ENCODE results near the gene FRMD5.
"Not testable (repeated sequence)": the region's sequence is repeated elsewhere in the genome, so short reads cannot be mapped to it uniquely, and the experiment has no call there.

The FRMD5 gene

GRCh38 chr15:43880406-43881194 is 314.5 kb downstream of the FRMD5 start:
- DNase-seq = no peak

DNA sequence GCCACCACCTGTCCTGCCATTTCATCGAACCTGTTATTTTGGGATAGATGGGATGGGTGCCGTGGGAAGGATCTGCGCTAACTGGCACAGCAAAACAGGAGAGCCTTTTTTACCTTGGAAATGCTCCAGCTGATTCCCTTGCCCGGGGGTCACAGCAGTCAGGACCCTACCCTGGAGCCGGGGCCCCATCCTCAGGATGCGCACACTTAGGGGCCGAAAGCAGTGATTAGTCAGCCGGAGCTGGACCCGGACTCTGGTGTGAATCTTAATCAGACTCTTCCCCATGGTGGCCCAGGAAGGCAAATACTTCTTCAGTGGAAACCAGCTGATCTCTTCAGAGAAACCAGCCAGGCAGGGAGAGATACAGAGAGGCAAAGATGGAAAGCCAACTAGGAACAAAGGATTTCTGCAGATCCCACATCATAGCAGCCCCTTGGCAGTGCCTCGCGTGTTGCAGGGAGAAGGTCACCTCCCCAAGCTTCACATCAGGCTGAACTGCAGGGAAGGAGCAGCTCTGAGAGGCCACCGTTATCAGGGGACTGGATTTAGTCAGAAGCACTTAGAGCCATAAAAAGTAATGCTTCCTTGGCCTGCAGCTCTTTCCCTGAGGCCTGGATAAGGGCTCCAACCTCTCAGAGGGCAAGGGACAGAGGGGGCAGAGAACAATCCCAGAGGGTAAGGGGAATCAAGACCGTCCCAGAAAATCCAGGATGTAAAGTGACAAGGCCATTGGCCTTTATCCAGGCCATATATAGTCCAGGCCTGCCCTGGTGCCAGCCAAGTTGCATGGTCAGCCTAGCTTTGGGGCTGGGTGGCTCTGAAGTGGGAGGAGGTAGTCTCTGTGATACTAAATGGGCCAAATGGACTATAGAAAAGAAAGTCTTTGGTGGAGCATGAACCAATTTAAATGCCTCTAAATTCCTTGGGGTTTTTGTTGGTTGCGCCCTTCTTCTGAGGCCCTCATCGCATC is 315.4 kb downstream of the FRMD5 start:
- DNase-seq = no peak

- DNase-seq = no peak
Measured at GRCh38 chr15:43878446-43878845, 316.6 kb downstream of the FRMD5 start.

GRCh38 chr15:43877371-43877770 is 317.7 kb downstream of the FRMD5 start:
- no peak for DNase-seq

GRCh38 chr15:43876872-43877271 is 318.2 kb downstream of the FRMD5 start:
- no peak for DNase-seq

GRCh38 chr15:43873651-43874050 is 321.4 kb downstream of the FRMD5 start:
- no peak for DNase-seq

DNA sequence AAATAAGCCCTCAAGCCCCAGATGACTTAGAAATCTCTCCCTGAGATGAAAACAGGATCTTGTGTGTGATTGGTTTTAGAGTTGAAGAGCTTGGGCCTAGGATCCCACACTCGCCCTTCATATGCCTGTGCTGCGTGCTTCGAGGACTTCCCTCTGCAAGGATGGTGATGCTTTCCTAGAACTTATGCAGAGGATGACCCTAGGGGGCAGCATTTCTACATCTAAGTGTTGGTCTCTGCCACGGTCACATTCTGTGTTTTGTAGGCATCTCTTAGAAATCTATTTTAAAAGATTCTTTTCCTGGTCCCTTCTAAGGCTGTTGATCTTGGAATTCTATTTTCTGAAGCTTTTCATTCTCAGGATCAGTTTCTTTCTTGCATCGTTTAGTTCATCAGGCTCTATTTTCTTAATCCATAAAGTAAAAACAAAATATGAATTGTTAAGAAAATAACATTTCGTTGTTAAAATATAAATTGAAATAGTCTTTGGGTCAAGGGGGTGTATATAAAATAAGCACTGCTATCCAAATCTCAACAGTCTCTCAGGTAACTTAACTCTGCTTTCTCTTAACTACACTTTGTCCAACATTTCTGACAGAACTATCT is 322.6 kb downstream of the FRMD5 start:
- DNase-seq = peak; percentile 52

- no peak for DNase-seq
Measured at GRCh38 chr15:43871835-43872234, 323.2 kb downstream of the FRMD5 start.

DNA sequence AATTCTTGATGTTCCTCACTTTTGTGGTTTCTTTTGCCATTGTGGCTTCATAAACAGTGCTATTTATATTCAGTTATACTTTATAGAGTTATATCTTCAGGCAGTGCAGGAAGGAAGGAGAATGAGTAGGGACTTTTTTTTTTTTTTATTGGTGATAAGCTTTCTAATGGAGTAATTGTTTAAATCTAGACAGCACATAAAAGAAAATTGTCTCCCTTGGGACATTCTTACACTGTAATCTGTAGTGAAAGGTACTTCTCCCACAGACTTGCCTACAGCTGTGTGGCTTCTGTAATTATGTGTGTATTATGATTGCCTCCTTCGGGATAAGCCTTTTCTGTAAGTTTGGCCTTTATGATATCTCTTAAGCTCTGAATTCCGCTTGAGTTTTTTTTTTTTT is 326.7 kb downstream of the FRMD5 start:
- no peak for DNase-seq

- DNase-seq = no peak
Measured at GRCh38 chr15:43867096-43867495, 328.0 kb downstream of the FRMD5 start.

DNA sequence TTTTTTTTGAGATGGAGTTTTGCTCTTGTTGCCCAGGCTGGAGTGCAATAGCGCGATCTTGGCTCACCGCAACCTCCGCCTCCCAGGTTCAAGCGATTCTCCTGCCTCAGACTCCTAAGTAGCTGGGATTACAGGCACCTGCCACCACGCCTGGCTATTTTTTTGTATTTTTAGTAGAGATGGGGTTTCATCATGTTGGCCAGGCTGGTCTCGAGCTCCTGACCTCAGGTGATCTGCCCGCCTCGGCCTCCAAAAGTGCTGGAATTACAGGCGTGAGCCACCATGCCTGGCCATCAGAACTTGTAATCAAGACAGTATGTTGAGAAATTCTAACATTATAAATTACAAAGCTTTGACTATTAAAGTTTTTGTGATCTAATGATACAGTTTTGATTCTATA is 328.4 kb downstream of the FRMD5 start:
- not testable (repeated sequence) for DNase-seq

- DNase-seq = no peak
Measured at GRCh38 chr15:43859546-43859945, 335.5 kb downstream of the FRMD5 start.

DNA sequence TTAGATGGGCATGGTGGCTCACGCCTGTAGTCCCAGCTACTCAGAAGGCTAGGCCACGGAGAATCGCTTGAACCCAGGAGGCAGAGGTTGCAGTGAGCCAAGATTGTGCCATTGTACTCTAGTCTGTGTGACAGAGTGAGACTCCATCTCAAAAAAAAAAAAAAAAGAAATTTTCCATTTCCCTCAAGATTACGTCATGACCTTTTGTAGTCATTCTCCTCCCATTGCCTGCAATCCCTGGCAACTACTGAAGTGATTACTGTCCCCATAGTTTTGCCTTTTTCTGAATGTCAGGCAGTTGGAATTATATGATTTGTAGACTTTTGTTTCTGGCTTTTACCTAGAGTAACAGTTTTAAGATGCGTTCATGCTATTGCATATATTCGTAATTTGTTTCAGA is 340.3 kb downstream of the FRMD5 start:
- DNase-seq = no peak

- DNase-seq = no peak
Measured at GRCh38 chr15:43852607-43853006, 342.5 kb downstream of the FRMD5 start.

DNA sequence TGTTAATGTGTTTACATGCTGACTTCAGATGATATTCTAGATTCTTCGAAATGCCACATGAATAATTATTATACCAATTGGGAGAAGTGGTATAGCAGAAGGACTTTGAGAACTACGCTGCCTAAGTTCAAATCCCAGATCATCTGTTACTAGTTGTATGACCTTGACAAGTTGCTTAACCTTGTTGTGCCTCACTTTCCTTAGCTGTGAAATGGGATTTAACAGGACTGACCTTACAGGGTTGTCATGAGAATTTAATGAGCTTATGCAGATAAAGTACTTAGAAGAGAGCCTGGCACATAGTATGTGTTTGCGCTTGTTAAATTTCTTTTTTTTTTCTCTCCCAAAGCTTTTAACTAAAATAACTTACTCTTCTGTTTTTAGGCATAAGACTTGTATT is 343.8 kb downstream of the FRMD5 start:
- DNase-seq = no peak

DNA sequence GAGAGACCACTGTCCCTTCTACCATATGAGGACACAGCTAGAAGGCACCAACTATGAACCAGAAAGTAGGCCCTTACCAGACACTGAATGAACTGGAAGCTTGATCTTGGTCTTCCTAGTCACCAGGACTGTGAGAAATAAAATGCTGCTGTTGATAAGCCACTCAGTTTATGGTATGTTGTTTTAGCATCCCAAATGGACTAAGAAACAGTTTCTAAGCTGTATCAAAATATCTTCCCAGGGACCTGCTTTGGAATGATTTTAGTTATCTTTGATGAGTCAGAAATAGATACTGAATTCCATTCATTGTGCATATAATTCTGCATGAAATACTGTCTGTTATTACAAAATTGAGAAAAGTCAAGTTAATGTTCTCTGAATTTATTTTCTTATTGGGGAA is 349.6 kb downstream of the FRMD5 start:
- DNase-seq = no peak

DNA sequence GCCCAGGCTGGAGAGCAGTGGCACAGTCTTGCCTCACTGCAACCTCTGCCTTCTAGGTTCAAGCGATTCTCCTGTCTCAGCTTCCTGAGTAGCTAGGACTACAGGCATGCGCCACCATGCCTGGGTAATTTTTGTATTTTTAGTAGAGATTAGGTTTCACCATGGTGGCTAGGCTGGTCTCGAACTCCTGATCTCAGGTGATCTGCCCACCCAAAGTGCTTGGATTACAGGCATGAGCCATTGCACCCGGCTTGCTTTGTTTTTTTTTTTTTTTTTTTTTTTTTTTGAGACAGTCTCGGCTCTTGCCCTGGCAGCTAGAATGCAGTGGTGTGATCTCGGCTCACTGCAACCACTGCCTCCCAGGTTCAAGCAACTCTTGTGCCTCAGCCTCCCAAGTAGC is 362.6 kb downstream of the FRMD5 start:
- DNase-seq = not testable (repeated sequence)

DNA sequence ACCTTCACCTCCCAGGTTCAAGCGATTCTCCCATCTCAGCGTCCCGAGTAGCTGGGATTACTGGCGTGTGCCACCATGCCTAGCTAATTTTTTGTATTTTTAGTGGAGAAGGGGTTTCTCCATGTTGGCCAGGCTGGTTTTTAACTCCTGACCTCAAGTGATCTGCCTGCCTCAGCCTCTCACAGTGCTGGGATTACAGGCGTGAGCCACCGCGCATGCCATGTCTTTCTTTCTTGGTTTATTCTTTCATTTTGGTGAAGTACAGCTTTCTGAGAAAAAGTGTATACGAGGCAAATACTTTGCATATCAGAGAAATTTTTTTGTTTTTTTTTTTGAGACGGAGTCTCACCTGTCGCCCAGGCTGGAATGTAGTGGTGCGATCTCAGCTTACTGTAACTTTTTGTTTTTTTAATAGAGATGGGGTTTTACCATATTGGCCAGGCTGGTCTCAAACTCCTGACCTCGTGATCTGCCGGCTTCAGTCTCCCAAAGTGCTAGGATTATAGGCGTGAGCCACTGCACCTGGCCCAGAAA is 363.5 kb downstream of the FRMD5 start:
- not testable (repeated sequence) for DNase-seq

- not testable (repeated sequence) for DNase-seq
Measured at GRCh38 chr15:43830691-43831275, 364.3 kb downstream of the FRMD5 start.

DNA sequence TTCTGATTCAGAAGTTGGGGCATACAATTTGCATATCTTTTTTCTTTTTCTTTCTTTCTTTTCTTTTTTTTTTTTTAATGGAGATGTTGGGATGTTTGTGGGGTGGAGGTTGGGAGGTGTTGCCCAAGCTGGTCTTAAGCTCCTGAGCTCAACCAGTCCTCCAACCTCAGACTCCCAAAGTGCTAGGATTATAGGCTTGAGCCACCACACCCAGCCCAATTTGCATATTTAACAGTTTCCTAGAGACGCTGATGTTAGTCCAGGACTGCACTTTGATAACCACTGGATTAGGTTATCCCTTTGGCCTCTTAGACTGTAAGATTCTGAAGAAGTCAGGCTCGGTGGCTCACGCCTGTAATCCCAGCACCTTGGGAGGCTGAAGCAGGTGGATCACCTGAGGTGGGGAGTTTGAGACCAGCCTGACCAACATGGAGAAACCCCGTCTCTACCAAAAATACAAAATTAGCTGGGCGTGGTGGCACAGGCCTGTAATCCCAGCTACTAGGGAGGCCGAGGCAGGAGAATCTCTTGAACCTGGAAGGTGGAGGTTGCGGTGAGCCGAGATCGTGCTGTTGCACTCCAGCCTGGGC is 365.0 kb downstream of the FRMD5 start:
- not testable (repeated sequence) for DNase-seq

GRCh38 chr15:43828061-43828657 is 366.9 kb downstream of the FRMD5 start:
- DNase-seq = no peak

All from NCI-H1694 (cell line).